Myocyte (in vitro differentiated cells): ENCODE measurements around the gene DIABLO. TPM values are rescaled to one million over a fixed set of nuclear protein-coding genes. Genes with fewer than 3 reads are reported as not detected.
"Not testable (repeated sequence)": the region's sequence is repeated elsewhere in the genome, so short reads cannot be mapped to it uniquely, and the experiment has no call there.

Experiments
- DNase-seq: peaks from one replicate; pipeline ENCODE4 v3.0.0-alpha.2; 2012; ENCODE audit warnings: low read depth
- polyA plus RNA-seq: library from polyadenylated mRNA; unstranded; fragments of >200 nt; gene quantifications from one replicate; pipeline ENCODE4 v1.2.1, GENCODE V29; 2012; ENCODE audit warnings: missing spikeins
- total RNA-seq: library from RNA; depleted of rRNA; stranded (reverse); fragments of >200 nt; gene quantifications from 2 replicates; pipeline ENCODE4 v1.2.3, GENCODE V29; 2014

The DIABLO gene
- 60.2 and 63.9 TPM in 2 replicates for total RNA-seq
- 60.8 TPM for polyA plus RNA-seq

DNA sequence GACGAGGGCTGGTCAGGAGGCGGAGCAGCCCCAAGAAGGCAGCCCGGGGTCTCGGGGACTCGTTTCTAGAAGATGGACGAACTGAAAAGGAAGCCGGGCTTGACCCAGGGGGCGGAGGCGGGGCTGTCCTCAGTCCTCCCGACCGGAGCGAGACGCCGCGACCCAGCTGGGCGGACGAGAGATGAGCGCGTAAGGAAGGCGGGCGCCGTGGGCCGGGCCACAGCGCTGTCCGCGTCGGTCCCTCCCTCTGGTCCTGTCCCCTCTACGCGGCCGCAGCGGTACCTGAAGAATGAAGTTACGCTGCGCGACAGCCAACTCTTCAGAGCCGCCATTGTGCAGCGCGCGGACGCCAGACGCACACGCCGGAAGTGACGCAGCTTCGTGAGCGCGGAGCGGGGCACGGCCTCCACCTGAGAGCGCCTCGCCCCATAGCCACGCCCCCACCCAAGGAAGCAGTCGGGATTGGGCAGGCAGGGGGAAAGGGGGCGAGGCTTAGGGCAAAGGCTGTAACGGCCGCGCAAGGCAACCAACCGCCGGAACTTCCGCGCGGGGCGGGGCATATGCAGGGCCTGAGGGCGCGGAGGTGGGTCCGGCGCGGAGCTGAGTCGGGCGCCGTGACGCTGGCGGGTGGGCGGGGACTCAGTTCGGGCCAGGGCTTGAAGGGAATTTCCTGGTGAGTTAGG is at the start of gene DIABLO:
Gene DIABLO, minus strand, starts transcription at position 370 of the 683 bp plus-strand sequence. Its CDS starts 38 bp downstream, at position 332.
- DNase-seq, result peak; percentile 100

DNA sequence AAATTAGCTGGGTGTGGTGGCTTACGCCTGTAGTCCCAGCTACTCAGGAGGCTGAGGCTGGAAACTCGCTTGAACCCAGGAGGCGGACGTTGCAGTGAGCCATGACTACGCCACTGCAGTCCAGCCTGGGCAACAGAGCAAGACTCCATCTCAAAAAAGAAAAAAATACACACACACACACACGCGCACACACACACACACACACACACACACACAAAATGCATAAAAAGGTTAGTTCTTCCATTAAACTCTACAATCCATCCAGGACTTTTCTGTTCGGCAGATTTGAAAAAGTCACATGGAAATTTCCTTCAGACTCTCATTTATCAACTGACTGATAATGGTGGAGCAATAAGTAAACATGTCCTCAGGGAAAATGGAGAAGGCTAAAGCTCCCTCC is 49.6 kb upstream of the DIABLO start:
- no peak for DNase-seq

DNA sequence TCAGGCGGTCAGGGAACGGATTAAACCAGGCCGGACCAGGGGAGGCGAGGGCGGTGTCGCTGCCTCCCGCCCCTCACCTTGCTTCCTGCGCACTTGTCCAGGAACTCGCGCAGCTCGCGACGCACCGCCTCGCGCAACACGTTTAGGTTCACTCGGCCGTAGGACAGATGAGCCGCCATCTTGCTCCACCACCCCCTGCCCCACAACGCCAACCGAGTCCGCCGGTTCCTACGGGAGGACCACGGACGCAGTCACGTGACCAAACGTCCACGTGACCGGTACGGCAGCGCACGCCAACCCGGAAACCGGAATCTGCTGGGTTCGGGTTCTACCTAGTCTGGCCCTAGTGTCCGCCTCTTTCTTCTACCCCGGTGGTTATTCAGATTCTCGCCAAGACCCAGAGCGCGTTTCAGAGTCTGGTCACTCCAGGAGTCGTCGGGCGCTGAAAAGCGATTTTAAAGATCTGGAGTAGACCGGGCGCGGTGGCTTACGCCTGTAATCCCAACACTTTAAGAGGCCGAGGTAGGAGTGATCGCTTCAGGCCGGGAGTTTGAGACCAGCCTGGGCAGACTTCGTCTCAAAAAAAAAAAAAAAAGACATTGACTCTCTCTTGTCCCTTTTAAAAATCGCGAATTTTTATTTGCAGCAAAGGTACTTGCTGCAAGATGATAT is 40.5 kb upstream of the DIABLO start, which contains the start of gene VPS33A:
Gene VPS33A, minus strand, starts transcription at position 265 of the 672 bp plus-strand sequence. Its CDS starts 86 bp downstream, at position 179.
- peak; percentile 98 for DNase-seq

DNA sequence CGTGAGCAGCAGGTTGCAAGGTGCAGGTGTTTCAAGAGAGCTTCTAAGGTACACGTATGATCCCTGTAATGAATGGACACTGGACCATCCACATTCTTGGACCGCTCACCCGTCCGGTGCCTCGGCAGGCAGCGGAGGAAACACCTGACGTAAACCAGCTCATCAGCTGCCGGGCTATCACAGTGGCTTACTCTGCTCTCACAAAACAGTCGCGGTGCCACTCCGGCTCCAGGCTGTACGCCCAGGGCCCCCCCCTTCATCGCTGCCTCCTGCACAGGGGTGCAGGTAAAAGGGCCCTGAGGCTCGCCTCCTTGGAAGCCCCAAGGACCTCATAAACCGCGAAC is 40.0 kb upstream of the DIABLO start:
- no peak for DNase-seq

DNA sequence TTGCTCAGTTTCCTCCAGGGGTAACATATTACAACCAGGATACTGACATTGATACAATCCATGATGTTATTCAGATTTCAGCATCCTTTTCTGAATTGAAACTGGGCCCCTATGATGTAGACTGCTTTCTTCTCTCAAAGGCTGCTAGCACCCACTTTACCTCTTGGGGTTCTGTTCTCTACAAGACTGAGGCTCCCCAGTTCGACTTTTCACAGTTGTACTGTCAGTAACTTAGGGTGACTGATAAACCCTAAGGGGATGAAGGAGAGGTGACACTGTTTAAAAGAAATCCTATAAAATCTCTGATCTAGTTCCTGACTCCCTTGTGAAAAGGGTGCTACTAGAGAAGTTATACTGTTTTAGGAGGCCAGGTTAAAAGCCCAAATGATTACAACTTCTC is 39.6 kb upstream of the DIABLO start:
- DNase-seq, result no peak

DNA sequence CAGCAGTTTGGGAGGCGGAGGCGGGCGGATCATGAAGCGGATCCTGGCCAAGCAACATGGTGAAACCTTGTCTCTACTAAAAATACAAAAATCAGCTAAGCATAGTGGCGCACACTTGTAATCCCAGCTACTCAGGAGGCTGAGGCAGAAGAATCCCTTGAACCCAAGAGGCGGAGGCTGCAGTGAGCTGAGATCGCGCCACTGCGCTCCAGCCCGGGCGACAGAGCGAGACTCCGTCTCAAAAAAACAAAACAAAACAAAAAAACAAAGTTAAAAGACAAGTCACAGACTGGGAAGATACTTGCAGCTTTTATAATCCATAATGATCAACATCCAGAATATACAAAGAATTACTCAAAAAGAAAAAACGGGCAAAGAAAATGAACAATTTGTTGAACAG is 34.9 kb upstream of the DIABLO start:
- not testable (repeated sequence) for DNase-seq

DNA sequence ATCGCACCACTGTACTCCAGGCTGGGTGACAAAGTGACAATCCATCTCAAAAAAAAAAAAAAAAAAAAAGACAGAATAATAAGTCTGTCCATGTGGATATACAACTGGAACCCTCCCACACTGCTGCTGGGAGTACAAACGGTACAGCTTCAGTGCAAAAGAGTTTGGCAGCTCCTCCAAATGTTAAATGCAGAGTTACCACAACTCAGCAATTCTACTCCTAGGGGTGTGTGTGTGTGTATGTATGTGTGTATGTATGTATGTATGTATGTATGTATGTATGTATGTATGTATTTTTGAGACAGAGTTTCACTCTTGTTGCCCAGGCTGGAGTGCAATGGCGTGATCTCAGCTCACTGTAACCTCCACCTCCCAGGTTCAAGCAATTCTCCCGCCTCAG is 33.1 kb upstream of the DIABLO start:
- not testable (repeated sequence) for DNase-seq

DNA sequence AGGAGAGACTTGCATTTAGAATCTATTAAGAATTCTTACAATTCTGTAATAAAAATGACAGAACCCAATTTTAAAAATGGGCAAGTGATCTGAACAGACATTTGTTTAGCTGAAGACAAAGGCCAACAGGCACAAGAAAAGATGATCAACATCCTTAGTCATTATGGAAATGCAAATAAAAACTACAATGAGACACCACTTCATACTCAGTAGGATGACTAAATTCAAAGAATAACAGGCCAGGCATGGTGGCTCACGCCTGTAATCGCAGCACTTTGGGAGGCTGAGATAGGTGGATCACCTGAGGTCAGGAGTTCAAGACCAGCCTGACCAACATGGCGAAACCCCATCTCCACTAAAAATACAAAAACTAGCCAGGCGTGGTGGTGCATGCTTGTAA is 32.6 kb upstream of the DIABLO start:
- DNase-seq, result not testable (repeated sequence)

DNA sequence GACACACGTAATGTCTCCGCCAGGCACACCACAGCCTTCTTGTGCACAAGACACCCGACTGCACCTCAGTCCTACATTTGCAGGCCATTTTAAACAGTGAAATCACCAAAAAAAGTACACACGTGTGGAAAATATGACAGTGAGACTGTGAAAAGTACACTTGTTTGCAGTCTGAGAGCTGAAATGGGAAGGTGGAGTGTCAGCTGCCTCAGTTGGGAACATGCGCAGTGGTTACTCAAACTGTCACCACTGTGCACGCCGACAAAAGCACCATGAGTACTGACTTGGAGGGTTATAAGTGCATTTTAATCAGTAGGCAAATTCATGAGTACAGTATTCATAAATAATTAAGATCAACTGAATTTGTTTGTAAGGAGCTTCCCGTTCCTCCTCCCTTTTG is 24.7 kb upstream of the DIABLO start:
- no peak for DNase-seq

DNA sequence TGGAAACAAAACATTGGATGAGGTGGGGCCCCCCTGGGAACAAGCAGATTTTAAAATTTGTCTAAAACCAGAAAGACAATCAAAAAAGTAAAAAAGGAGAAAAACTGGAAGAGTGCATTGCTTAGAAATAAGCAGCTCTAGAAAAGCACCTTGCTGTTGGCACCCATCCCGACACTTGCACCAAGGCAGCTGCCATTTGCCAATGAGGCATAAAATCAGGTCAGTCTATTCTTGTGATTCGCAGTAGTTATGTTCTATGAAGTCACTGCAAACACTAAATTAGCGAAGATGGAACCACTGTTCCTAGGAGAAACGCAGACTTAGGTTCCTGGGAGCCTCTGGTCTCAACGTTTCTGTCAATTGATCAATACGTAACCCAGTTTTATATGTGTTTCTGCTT is 24.2 kb upstream of the DIABLO start:
- DNase-seq, result peak; percentile 33

DNA sequence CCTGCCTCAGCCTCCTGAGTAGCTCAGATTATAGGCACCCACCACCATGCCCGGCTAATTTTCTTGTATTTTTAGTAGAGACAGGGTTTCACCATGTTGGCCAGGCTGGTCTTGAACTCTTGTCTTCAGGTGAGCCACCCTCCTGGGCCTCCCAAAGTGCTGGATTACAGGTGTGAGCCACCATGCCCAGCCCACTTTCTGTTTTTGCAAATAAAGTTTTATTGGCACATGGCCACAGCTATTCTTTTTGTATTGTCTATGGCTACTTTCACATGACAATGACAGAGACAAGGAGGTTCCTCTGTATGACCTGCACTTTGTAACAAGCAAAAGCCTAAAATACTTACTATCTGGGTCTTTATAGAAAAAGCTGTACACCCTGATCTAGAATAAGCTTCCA is 19.7 kb upstream of the DIABLO start:
- DNase-seq, result no peak

DNA sequence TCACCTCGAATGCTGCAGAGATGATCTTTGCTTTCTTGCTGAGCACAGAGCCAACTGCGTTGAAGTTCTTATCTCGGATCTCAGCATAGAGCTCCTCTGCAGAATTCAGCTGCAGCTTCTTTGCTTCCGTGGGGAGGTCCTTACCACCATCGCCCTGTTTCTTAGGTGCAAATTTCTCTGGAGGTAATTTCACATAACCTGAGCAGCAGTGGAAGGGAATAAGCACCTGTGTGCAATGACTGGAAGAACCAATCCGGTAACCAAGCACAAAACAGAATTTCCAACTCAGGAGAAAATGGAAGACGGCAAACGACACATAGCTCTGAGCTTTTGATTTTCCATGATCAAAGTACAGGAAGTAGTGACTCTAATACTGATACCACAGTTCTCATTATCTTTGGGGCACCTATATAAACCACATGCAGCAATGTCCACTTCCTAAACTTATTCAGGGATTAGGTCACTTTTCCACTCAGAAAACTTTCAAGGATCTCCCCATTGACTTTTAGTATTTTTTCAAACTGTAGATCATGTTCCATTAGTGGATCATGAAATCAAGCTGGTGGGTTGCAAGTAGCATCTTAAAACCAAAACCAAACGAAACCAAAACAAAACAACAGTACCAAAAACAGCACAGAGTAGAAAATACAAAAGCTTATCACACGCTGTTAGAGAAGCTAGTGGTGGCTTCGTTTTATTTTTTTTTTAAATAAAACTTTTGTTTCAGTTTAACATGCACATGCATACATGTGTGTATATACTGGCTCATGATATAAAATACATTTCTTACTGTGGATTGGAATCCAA is 18.9 kb upstream of the DIABLO start:
- DNase-seq, result no peak

DNA sequence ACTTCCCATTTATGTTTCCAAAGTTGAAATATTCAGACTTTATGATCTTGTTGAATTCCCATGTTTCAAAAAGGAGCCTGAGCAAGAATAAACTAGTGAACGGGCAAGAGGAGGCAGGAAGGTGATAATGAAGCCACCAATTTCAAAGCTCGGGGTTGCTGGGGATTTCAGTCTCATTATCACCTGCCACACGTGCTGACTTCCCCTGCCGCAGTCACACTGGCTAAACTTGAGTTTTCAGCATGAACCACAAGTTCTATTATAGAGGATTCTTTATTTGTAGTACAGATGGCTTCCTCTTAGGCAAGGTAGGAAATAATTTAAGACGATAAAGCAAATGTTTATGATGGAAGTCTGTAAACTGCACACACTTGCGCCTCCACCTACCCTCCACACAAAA is 18.1 kb upstream of the DIABLO start:
- DNase-seq, result no peak

DNA sequence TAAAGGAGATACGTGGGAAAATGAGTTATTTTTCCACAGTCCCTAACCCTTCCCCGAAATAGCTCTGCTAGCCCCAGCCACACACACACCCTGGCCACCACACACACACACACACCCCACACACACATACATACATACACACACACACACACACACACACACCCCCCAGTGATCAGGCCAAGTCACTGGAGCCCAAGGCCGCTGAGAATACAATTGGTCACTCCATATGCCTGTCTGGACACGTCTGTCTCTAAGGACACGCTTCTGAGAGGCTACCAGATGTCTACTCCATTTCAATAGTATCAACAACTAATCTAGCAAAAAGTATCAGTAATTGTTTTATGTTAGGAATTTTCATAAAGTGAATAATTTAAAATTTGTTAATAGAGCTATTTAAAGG is 13.0 kb upstream of the DIABLO start:
- no peak for DNase-seq

DNA sequence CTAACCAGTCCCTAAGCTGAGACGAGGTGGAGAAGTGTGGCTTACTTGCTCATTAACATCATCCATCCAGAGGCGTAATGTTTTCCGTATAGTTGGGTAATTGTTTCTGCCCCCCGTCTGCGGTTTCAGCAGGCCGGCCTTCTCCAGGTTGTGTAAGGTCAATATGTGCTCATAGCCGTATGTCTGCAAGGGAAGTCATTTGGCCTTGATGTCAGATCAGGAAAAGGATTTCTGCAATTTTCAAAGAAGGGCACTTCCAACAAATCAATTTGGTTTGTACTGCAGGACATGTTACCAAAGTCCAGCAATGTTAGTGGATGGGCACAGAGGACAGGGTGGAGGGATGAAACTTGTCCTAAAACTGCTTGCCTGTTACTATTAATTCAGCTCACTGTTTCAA is 9.9 kb upstream of the DIABLO start:
- no peak for DNase-seq

DNA sequence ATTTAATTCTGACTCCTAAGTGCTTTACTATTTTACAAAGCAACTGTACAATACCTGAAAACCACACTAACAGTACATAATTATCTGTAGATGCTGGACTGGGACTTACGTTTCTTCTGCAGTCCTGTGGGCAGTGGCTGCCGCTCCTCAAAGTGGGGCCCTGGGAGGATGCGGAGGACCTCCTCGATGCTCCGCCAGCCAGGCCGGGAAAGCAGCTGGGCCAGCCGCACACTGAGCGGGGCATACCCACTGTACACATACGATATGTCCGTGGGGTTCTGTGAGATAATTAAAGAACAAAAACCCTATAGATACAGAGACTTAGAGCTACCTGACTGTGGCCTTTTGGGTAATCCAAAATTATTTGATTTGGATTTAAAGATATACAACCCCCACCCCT is 6.8 kb upstream of the DIABLO start:
- no peak for DNase-seq

DNA sequence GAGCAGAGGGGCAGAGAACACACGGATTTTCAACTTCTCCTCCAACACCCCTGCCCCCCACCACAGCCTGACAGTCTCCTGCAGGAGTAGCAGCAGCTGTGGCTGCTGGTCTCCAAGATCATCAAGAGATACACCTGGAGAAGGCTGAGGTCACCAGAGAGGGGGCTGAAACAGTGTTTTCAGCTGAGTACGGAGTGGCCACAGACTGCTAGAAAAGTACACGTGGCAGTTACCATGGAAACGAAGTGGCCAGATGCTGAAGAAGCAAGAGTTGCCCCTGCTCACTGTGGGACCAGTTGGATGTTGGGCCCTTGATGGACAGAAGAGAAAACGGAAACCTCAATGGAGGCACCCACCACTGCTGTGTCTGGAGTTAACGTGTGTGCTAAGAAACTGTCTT is 4.9 kb upstream of the DIABLO start:
- no peak for DNase-seq

DNA sequence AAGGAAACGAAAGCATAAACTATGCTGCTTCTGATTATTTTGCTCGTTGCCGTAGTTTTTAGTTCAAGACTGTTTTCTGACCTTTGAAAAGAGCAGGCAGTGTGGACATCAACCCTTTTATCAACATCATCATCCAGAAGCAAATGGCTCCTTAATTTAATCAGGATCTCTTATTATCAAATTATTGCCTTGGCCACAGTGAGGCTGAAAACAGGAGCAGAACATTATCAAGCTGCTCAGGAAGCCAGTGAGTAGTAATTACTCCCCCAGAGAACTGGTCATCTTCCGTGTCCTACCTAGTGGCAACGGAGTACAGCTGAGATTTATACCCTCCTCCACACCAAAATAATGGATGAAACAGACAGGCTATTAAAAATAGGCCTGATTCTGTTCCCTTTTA is 2.2 kb upstream of the DIABLO start:
- DNase-seq, result no peak

DNA sequence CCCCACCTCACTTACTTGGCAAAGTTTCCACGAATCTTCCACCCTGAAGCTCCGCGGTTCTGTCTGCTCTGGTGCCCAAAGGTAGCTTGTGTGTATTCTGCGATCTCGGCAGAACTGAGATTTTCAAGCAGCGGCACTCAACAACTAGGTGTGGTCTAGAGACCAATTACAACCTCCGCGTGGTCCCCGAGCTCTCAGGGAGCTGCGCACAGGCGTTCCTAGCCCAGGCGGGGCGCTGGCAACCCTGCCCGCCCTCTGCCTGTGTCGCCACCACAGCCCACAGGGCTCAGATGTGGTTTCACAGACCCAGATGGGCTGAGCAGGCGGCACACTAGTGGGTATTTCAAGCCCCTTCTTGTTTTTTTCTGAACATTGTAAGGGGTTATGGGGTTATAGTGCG is 1.5 kb upstream of the DIABLO start:
- DNase-seq, result no peak

DNA sequence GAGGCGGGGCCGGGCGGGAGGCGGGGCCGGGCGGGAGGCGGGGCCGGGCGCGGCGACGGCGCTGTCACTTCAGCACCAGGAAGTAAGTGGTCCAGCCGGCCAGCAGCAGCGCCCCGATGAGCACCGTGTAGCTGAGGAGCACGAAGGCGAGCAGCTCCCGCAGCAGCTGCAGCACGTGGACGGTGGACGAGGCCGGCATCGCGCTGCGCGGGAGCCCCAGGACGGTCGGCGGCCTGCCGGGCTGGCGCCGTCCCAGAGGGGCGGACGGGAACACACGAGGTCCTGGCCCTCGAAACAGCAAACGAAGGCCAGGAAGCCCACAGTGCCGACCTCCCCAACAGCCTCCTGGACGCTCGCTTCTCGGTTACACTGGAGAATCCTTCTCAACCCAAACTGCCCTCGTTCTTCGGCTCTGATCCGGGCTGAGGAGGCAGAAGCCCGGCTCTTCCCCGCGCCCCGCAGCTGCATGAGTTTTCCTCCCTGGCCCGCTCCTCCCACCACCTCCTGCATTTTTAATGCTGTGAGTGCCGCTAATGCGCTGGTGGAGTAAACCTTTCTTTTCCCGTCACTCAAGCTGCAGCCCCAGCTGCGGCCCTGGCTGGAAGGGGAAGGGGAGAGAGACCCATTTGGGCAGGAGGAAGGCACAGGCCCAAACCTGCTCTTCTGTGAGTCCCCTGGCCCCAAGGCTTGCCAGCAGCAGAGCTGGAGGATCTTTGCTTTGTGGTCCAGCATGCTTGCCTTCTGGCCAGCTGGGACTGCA is 694 bp upstream of the DIABLO start:
- no peak for DNase-seq

DNA sequence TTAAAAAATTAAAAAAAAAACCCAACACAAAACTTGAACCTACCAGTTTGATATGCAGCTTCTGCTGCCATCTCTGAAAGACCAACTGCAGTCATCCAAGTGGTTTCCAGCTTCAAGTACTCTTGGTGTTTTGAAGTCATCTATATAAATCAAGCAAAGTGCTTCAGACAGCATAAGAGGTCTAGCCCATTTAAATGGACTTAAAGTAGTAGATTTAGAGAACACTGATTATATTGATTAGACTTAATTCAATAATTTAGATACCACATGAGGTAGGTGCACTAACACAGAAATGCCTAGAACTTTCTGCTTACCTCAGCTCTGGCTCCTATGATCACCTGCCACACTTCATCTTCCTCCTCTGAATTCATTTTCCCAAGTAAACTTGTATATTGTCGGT is 9.4 kb downstream of the DIABLO start:
- DNase-seq, result no peak

DNA sequence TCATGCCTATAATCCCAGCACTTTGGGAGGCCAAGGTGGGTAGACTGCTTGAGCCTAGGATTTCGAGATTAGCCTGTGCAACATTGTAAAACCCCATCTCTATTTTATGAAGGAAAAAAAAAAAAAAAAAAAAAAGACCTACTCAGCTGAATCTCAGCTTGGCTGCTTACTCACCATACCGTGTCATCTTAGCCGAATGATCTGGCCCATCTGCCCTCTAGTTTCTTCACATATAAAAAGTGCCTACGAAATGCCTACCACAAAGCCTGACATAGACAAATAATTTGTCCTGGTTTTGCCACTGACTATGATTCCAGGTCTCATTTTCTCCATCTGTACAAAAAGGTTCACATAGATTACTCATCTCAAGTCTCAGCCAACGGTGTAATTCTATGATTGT is 10.1 kb downstream of the DIABLO start:
- DNase-seq, result no peak
